Measurements from ENCODE around the gene SYT15.
"Not testable (repeated sequence)": the region's sequence is repeated elsewhere in the genome, so short reads cannot be mapped to it uniquely, and the experiment has no call there.

Gene SYT15

GRCh38 chr10:46594453-46595063 lies 15.6 kb downstream of the SYT15 start:
- FAIRE-seq, result not testable (repeated sequence)

- FAIRE-seq, result not testable (repeated sequence)
Measured at GRCh38 chr10:46596570-46596969, 17.6 kb downstream of the SYT15 start.

- FAIRE-seq, result not testable (repeated sequence)
Measured at GRCh38 chr10:46597616-46598246, 18.8 kb downstream of the SYT15 start.

GRCh38 chr10:46600516-46600915 lies 21.6 kb downstream of the SYT15 start:
- not testable (repeated sequence) for FAIRE-seq

GRCh38 chr10:46615540-46615939 lies 36.6 kb downstream of the SYT15 start:
- not testable (repeated sequence) for FAIRE-seq

GRCh38 chr10:46616227-46616626 lies 37.3 kb downstream of the SYT15 start:
- not testable (repeated sequence) for FAIRE-seq

GRCh38 chr10:46617134-46617533 lies 38.2 kb downstream of the SYT15 start:
- FAIRE-seq, result not testable (repeated sequence)

- not testable (repeated sequence) for FAIRE-seq
Measured at GRCh38 chr10:46617913-46618312, 39.0 kb downstream of the SYT15 start.

- not testable (repeated sequence) for FAIRE-seq
Measured at GRCh38 chr10:46623899-46624654, 45.1 kb downstream of the SYT15 start.

GRCh38 chr10:46629805-46630204 lies 50.9 kb downstream of the SYT15 start:
- FAIRE-seq, result not testable (repeated sequence)

GRCh38 chr10:46630816-46631215 lies 51.9 kb downstream of the SYT15 start:
- not testable (repeated sequence) for FAIRE-seq

GRCh38 chr10:46631683-46632082 lies 52.8 kb downstream of the SYT15 start:
- not testable (repeated sequence) for FAIRE-seq

- not testable (repeated sequence) for FAIRE-seq
Measured at GRCh38 chr10:46634698-46635097, 55.8 kb downstream of the SYT15 start.

- not testable (repeated sequence) for FAIRE-seq
Measured at GRCh38 chr10:46635364-46635959, 56.5 kb downstream of the SYT15 start.

GRCh38 chr10:46640005-46640404 lies 61.1 kb downstream of the SYT15 start:
- not testable (repeated sequence) for FAIRE-seq

All from A204.1 (cell line).